A549 (cell line): ENCODE results near the gene EFHC1. TPM values are rescaled to one million over a fixed set of nuclear protein-coding genes. Genes with fewer than 3 reads are reported as not detected.

Source experiments
- ATAC-seq, 2 experiments: fragments of 200-7000 bp in 1 of 2; fragments of >200 bp in 1 of 2; cut with Nextera tagmentation in 1 of 2; cut with Tn5 transposase in 1 of 2; 3 replicates each; pipeline versions ENCODE4 v1.8.0 to v1.9.1; 2018 to 2020; ENCODE audit warnings: mild to moderate bottlenecking in 1 of 2, moderate library complexity in 1 of 2
- CTCF ChIA-PET: fragments of 300-600 bp; sonication (Branson Sonifier 250); formaldehyde crosslinking; extraction: SDS; loops from one replicate; lab custom pipeline; 2021; ENCODE audit warnings: antibody characterized with exemption, inconsistent platforms; lab: Yijun Ruan, JAX
- POLR2A ChIA-PET: fragments of 350-600 bp; formaldehyde crosslinking; extraction: SDS; loops from one replicate; lab custom pipeline; 2021; ENCODE audit warnings: antibody characterized with exemption, inconsistent platforms; lab: Yijun Ruan, JAX
- DNase-seq, 2 experiments: peaks; one replicate each; pipeline versions ENCODE4 v3.0.0 to v3.0.0-alpha.2; 2011 to 2016; ENCODE audit warnings: low read depth in 1 of 2, low spot score in 1 of 2
- FAIRE-seq: peaks from 2 replicates; lab custom pipeline; 2011; peaks lifted over from hg19 to GRCh38; lab: Jason Lieb, UNC
- H3K27ac ChIP-seq, 2 experiments: fragments of >200 bp; sonication (Bioruptor Twin); formaldehyde crosslinking; 3 replicates each; pipeline ENCODE4 v1.5.1; 2016 to 2017
- H3K4me1 ChIP-seq: fragments of >200 bp; sonication (Bioruptor Twin); formaldehyde crosslinking; 3 replicates; pipeline ENCODE4 v1.6.1; 2016
- H3K4me2 ChIP-seq: fragments of >200 bp; sonication (Bioruptor Twin); formaldehyde crosslinking; 3 replicates; pipeline ENCODE4 v1.6.1; 2016
- H3K4me3 ChIP-seq: fragments of >200 bp; sonication (Bioruptor Twin); formaldehyde crosslinking; 3 replicates; pipeline ENCODE4 v1.5.1; 2016
- H3K9me3 ChIP-seq: fragments of >200 bp; sonication (Bioruptor Twin); formaldehyde crosslinking; 3 replicates; pipeline ENCODE4 v1.6.1; 2016
- ATOH8 ChIP-seq: fragments of 250-450 bp; sonication (Bioruptor Pico); IDR thresholded peaks from 2 replicates; pipeline ENCODE4 v1.5.0; 2020; ENCODE audit warnings: low read depth, mild to moderate bottlenecking, moderate library complexity
- CTCF ChIP-seq: fragments of >200 bp; sonication (Bioruptor Twin); formaldehyde crosslinking; IDR thresholded peaks from 3 replicates; pipeline ENCODE4 v1.5.1; 2016
- E2F6 ChIP-seq: IDR thresholded peaks from 2 replicates; pipeline ENCODE4 v1.6.1; 2012; ENCODE audit warnings: low read depth, borderline replicate concordance
- EHF ChIP-seq: fragments of 250-450 bp; sonication (Bioruptor Pico); IDR thresholded peaks from 2 replicates; pipeline ENCODE4 v1.5.0; 2020; ENCODE audit warnings: mild to moderate bottlenecking
- ESRRA ChIP-seq: fragments of 150-350 bp; IDR thresholded peaks from 2 replicates; pipeline ENCODE4 v1.6.1; 2014; ENCODE audit warnings: mild to moderate bottlenecking, low read length, borderline replicate concordance
- FOSB ChIP-seq: fragments of 250-450 bp; sonication (Bioruptor Pico); IDR thresholded peaks from 2 replicates; pipeline ENCODE4 v1.5.0; 2020; ENCODE audit warnings: mild to moderate bottlenecking, moderate library complexity
- FOSL2 ChIP-seq, 2 experiments: fragments of 450-650 bp in 1 of 2; fragments of >200 bp in 1 of 2; sonication (Bioruptor Twin) in 1 of 2; formaldehyde crosslinking; IDR thresholded peaks; 2 replicates each; pipeline versions ENCODE4 v1.5.0 to v1.6.1; 2016 to 2020; ENCODE audit warnings: mild to moderate bottlenecking in 1 of 2, moderate library complexity in 1 of 2
- GATA3 ChIP-seq: IDR thresholded peaks from 2 replicates; pipeline ENCODE4 v1.6.1; 2012; ENCODE audit warnings: borderline replicate concordance
- HES2 ChIP-seq: fragments of >200 bp; sonication (Bioruptor Twin); formaldehyde crosslinking; IDR thresholded peaks from 2 replicates; pipeline ENCODE4 v1.6.1; 2016
- HEYL ChIP-seq: fragments of 250-450 bp; sonication (Bioruptor Pico); IDR thresholded peaks from 2 replicates; pipeline ENCODE4 v1.8.0; 2021; ENCODE audit warnings: mild to moderate bottlenecking, moderate library complexity
- JUN ChIP-seq, 2 experiments: fragments of >200 bp; sonication (Bioruptor Twin); formaldehyde crosslinking; IDR thresholded peaks; 2 replicates in 1 of 2; 3 replicates in 1 of 2; pipeline ENCODE4 v1.6.1; 2016 to 2017
- JUNB ChIP-seq: fragments of >200 bp; sonication (Bioruptor Twin); formaldehyde crosslinking; IDR thresholded peaks from 2 replicates; pipeline ENCODE4 v1.6.1; 2016
- KDM1A ChIP-seq: fragments of 200-600 bp; sonication (generic); IDR thresholded peaks from 2 replicates; pipeline ENCODE4 v1.6.1; 2016; ENCODE audit warnings: low read depth, mild to moderate bottlenecking
- KDM5A ChIP-seq: fragments of 200-600 bp; sonication (generic); IDR thresholded peaks from 2 replicates; pipeline ENCODE4 v1.6.1; 2016; ENCODE audit warnings: antibody characterized with exemption, mild to moderate bottlenecking
- MAZ ChIP-seq: fragments of 150-350 bp; IDR thresholded peaks from 2 replicates; pipeline ENCODE4 v1.6.1; 2014; ENCODE audit warnings: antibody characterized with exemption, low read depth, low read length, borderline replicate concordance
- NPAS2 ChIP-seq: fragments of 250-450 bp; sonication (Bioruptor Pico); IDR thresholded peaks from 2 replicates; pipeline ENCODE4 v1.8.0; 2022; ENCODE audit warnings: mild to moderate bottlenecking, moderate library complexity, borderline replicate concordance
- POLR2A ChIP-seq: IDR thresholded peaks from 2 replicates; pipeline ENCODE4 v1.6.1; 2012; ENCODE audit warnings: mild to moderate bottlenecking, low read length
- POLR2AphosphoS2 ChIP-seq: conservative IDR thresholded peaks from 2 replicates; pipeline ENCODE4 v1.6.1; 2012; ENCODE audit warnings: low read length, improper control_type of control experiment, inconsistent platforms
- RCOR1 ChIP-seq: fragments of 150-350 bp; IDR thresholded peaks from 2 replicates; pipeline ENCODE4 v1.6.1; 2014; ENCODE audit warnings: antibody characterized with exemption, low read length, low read depth
- REST ChIP-seq: fragments of 200-600 bp; sonication (generic); IDR thresholded peaks from 2 replicates; pipeline ENCODE4 v1.6.1; 2016; ENCODE audit warnings: antibody characterized with exemption, mild to moderate bottlenecking, moderate library complexity
- RNF2 ChIP-seq: fragments of 200-600 bp; sonication (generic); IDR thresholded peaks from 2 replicates; pipeline ENCODE4 v1.6.1; 2016; ENCODE audit warnings: low read depth, mild to moderate bottlenecking, antibody characterized with exemption, moderate library complexity, borderline replicate concordance
- TFCP2L1 ChIP-seq: fragments of 250-450 bp; sonication (Bioruptor Pico); IDR thresholded peaks from 2 replicates; pipeline ENCODE4 v1.5.0; 2021; ENCODE audit warnings: mild to moderate bottlenecking
- USF2 ChIP-seq: fragments of 450-650 bp; IDR thresholded peaks from 2 replicates; pipeline ENCODE4 v1.6.1; 2014; ENCODE audit warnings: antibody characterized with exemption
- ZC3H11A ChIP-seq: fragments of 450-650 bp; IDR thresholded peaks from 2 replicates; pipeline ENCODE4 v1.6.1; 2014; ENCODE audit warnings: antibody characterized with exemption, mild to moderate bottlenecking
- WGBS: methylation state at CpG from one replicate; pipeline ENCODE4 v1.1.6; 2017; ENCODE audit errors: missing lambda C conversion rate; 5-methylcytosine and 5-hydroxymethylcytosine counted together
- polyA plus RNA-seq, 4 experiments: library from polyadenylated mRNA; depleted of rRNA in 3 of 4; stranded (reverse); fragments of >200 nt; fragmentation: RNase III in 1 of 4; extraction: RNeasy Plus Mini Kit Qiagen cat#74134 plus additional on column Dnase treatment in 1 of 4; gene quantifications; 2 replicates in 3 of 4; 3 replicates in 1 of 4; pipeline ENCODE4 v1.2.3, GENCODE V29; 2011 to 2017

The EFHC1 gene
- polyA plus RNA-seq, 2 of the 4 experiments (the other 2 are of a cell fraction): 14.0 to 46.7 TPM

GRCh38 chr6:52403086-52403485, 17.1 kb upstream of the EFHC1 start:
- TF ChIP-seq JUN (IDR thresholded peaks at IDR 0.05): no peak
- TF ChIP-seq RNF2: no peak
- TF ChIP-seq JUNB: no peak
- TF ChIP-seq POLR2AphosphoS2: no peak
- no peak for TF ChIP-seq KDM5A
- no peak for TF ChIP-seq GATA3
- no peak for TF ChIP-seq FOSL2 (IDR thresholded peaks at IDR 0.05)
- no peak for TF ChIP-seq FOSL2 (CRISPR knock-in tag; IDR thresholded peaks at IDR 0.05)
- TF ChIP-seq FOSB (CRISPR knock-in tag): no peak
- TF ChIP-seq HEYL: no peak
- TF ChIP-seq RCOR1: no peak
- TF ChIP-seq E2F6: no peak
- no peak for TF ChIP-seq NPAS2 (CRISPR knock-in tag)
- no peak for TF ChIP-seq ATOH8 (CRISPR knock-in tag)
- no peak for TF ChIP-seq CTCF
- TF ChIP-seq HES2: no peak
- no peak for TF ChIP-seq ZC3H11A
- 88% methylated on average over 25 of the region's 26 CpGs for WGBS
- no peak overlapping the region for H3K4me3 ChIP-seq
- POLR2A ChIA-PET: no interaction called here
- FAIRE-seq: no peak
- no peak for DNase-seq
- no peak overlapping the region for H3K4me2 ChIP-seq
- no peaks in the 10 kb centered on the region for H3K4me1 ChIP-seq
- H3K27ac ChIP-seq: no peak overlapping the region
- H3K9me3 ChIP-seq: no peaks in the 10 kb centered on the region
- ATAC-seq: no peak
- CTCF ChIA-PET: interaction anchor here (0.9 to 3.5 kb wide), 4 partner anchors 13 to 262 kb away, joined by 3 to 15 read pairs (median 6); no protein-coding TSS in a partner anchor

GRCh38 chr6:52403627-52404026, 16.5 kb upstream of the EFHC1 start:
- Histone ChIP-seq H3K4me1 (no peaks in the 10 kb centered on the region), H3K9me3 (no peaks in the 10 kb centered on the region), H3K4me3 (no peak overlapping the region), H3K27ac (no peak overlapping the region), H3K4me2 (no peak overlapping the region)
- no peak for FAIRE-seq
- no peak for DNase-seq
- ChIA-PET CTCF (interaction anchor here (0.9 to 3.5 kb wide), 4 partner anchors 12 to 262 kb away, joined by 3 to 15 read pairs (median 6); no protein-coding TSS in a partner anchor), POLR2A (no interaction called here)
- TF ChIP-seq EHF (CRISPR knock-in tag): no peak
- TF ChIP-seq KDM1A: no peak
- TF ChIP-seq USF2: no peak
- no peak for TF ChIP-seq JUN (IDR thresholded peaks at IDR 0.05)
- no peak for TF ChIP-seq RCOR1
- no peak for TF ChIP-seq MAZ
- TF ChIP-seq POLR2A: no peak
- no peak for TF ChIP-seq RNF2
- no peak for TF ChIP-seq REST
- no peak for TF ChIP-seq ESRRA
- TF ChIP-seq TFCP2L1 (CRISPR knock-in tag): no peak
- ATAC-seq: no peak
- WGBS: 92% methylated on average over 8 of the region's 9 CpGs
